SU-DHL-6 (cell line): Measurements from ENCODE around the gene HMG20B.

Experiments used
- EZH2phosphoT487 ChIP-seq: fragments of 200-600 bp; sonication (generic), shearing (Covaris generic); conservative IDR thresholded peaks from 2 replicates; pipeline ENCODE4 v1.6.1; 2018; ENCODE audit warnings: mild to moderate bottlenecking, antibody characterized with exemption, low read length, moderate library complexity, mixed read lengths
- TF ChIP-seq, protein P1 (sequence below): fragments of 200-600 bp; sonication (generic); IDR thresholded peaks from one replicate; pipeline ENCODE4 v1.5.1; 2017; ENCODE audit warnings: antibody characterized with exemption, mild to moderate bottlenecking, low read length, moderate library complexity; ENCODE audit not compliant: insufficient read depth, poor library complexity, severe bottlenecking

DNA sequence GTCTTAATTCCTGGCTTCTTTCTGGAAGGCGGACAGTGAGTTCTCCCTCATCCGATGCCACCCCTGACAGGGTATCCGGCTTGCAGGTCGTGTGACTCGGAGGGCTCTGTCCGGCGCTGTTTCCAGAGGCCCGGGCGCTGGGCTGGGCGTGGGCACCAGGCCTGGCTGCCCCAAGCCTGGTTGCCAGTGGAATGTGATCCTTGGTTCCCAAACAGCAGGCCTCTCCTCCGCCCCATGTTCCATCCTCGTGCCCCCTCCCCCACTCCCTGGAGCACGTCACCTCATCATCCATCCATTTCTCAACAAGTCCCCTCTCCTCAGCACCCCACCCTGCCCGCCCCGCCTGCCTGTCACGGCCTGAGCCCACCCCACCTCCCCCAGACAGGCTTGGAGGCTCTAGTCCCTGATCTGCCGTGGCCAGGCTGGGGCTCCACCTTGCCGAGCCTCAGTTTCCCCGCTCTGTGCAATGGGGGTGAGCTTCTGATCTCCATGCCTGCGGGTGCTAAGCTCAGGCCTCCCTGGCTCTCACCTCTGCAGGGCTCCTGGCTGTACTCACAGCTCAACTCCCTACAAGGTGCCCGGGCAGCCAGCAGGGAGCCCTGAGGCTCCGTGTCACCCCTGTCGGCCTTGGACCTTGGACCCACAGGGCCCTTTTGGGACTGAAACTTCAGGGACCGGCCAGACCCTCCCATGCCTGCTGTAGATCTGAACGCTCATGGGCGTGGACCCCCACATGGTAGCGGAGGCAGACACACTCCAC is 31.7 kb downstream of the HMG20B start:
- TF ChIP-seq, protein P1, sequence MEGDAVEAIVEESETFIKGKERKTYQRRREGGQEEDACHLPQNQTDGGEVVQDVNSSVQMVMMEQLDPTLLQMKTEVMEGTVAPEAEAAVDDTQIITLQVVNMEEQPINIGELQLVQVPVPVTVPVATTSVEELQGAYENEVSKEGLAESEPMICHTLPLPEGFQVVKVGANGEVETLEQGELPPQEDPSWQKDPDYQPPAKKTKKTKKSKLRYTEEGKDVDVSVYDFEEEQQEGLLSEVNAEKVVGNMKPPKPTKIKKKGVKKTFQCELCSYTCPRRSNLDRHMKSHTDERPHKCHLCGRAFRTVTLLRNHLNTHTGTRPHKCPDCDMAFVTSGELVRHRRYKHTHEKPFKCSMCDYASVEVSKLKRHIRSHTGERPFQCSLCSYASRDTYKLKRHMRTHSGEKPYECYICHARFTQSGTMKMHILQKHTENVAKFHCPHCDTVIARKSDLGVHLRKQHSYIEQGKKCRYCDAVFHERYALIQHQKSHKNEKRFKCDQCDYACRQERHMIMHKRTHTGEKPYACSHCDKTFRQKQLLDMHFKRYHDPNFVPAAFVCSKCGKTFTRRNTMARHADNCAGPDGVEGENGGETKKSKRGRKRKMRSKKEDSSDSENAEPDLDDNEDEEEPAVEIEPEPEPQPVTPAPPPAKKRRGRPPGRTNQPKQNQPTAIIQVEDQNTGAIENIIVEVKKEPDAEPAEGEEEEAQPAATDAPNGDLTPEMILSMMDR = no peak
- TF ChIP-seq EZH2phosphoT487 = no peak
